Ectodermal cell (in vitro differentiated cells): ENCODE data around the gene POU2F3.

Experiments used
- H3K27ac ChIP-seq: 2 replicates; pipeline ENCODE4 v1.7.0; 2013; ENCODE audit warnings: mild to moderate bottlenecking, low read depth, low read length; ENCODE audit not compliant: insufficient read depth, poor library complexity, severe bottlenecking
- H3K27me3 ChIP-seq: 2 replicates; pipeline ENCODE4 v1.7.0; 2013; ENCODE audit warnings: mild to moderate bottlenecking, low read length; ENCODE audit not compliant: insufficient read depth, control insufficient read depth, poor library complexity, severe bottlenecking
- H3K36me3 ChIP-seq: one replicate; pipeline ENCODE4 v1.7.0; 2013; ENCODE audit warnings: low read length; ENCODE audit not compliant: control insufficient read depth, insufficient read depth
- H3K4me1 ChIP-seq: one replicate; pipeline ENCODE4 v1.7.0; 2013; ENCODE audit warnings: low read length; ENCODE audit not compliant: control insufficient read depth, insufficient read depth
- H3K4me3 ChIP-seq: 2 replicates; pipeline ENCODE4 v1.7.0; 2013; ENCODE audit warnings: low read depth, low read length, control low read depth; ENCODE audit not compliant: insufficient read depth
- H3K9me3 ChIP-seq: 2 replicates; pipeline ENCODE4 v1.7.0; 2013; ENCODE audit warnings: mild to moderate bottlenecking, low read length, moderate library complexity; ENCODE audit not compliant: control insufficient read depth
- WGBS, 2 experiments: methylation state at CpG; one replicate each; pipeline ENCODE4 v1.1.7; 2013; ENCODE audit warnings: missing lambda C conversion rate in 2 of 2; 5-methylcytosine and 5-hydroxymethylcytosine counted together

Gene POU2F3

DNA sequence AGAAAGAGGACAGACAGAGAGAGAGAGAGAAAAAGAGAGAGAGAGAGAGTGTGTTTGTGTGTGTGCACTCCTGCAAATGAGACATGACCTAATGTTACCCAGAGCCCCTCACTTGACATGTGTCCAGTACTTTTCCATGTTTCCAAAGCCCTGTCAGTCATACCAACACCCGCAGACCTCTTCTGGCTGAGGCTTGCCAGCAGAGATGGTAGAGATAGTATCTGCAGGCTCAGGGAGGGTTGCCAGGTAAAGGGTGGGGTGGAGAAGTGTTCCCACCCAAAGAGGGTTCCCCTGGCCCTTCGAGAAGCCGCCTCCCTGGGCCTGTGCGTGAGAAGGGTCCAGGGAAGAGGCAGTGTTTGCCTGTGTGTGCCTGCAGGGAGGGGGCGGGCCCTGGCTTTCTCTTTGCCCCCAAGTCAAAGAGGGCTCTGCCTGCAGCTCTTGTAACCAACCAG, 40.7 kb downstream of the POU2F3 start:
- H3K4me1 ChIP-seq = peaks cover 5% of the 10 kb centered on the region
- H3K27me3 ChIP-seq = no peaks in the 10 kb centered on the region
- no peak overlapping the region for H3K27ac ChIP-seq
- 72 to 77% methylated on average over 5 of the region's 5 CpGs for WGBS, 2 experiments
- H3K36me3 ChIP-seq = no peaks in the 10 kb centered on the region
- no peaks in the 10 kb centered on the region for H3K9me3 ChIP-seq
- H3K4me3 ChIP-seq = no peak overlapping the region

DNA sequence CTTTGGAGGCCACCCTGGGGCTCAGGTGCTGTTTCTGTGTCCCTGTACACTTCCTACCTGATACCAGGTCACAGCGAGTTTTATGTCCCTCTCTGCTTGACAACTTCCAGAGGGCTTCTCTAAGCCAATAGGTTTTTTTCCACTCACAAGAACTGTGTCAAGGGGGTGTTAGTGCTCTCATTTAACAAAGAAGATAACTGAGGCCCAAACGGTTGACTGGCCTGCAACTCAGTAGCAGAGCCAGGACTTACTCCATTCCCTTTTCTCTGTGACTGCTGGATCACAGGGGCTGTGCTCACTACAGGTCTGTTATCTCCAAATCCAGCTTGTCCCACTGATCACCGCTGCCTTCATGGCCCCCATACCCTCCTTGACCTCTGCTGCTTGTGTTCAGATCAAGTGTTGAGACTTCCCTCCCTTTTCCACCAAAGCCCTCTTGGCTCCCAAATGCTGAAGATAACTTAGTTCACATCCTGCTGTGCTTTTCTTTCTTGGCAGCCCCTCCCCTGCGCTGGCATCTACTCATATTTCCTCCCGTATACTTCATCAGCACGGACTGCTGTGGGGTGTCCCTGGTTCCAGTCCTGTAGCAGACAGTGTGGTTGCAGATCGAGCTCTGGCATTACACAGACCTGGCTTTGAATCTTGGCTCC, 41.3 kb downstream of the POU2F3 start:
- Histone ChIP-seq H3K4me3 (no peak overlapping the region), H3K27me3 (no peaks in the 10 kb centered on the region), H3K36me3 (no peaks in the 10 kb centered on the region), H3K9me3 (no peaks in the 10 kb centered on the region), H3K27ac (no peak overlapping the region), H3K4me1 (peaks cover 5% of the 10 kb centered on the region)
- 72 to 79% methylated on average over 7 of the region's 7 CpGs for WGBS, 2 experiments

DNA sequence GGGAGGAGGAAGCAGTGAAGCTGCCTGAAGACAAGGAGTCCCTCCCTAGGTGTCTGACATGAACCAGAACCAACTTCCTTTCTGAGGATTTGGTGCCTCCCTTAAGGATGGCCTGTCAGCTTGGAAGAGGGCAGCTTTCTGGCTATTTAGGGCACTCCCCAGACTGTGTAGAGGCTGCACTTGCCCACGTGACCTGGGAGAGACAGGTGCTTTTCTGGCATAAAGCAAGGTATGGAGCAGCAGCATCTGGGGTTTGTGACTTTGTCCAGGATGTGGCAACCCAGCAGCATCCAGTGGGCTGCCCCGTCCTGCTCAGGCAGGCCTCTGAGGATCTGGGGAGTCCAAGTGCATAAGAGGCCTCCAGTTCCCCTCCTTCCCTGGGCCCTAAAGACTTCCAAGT, 43.2 kb downstream of the POU2F3 start:
- H3K27me3 ChIP-seq = no peaks in the 10 kb centered on the region
- H3K4me1 ChIP-seq = peaks cover 5% of the 10 kb centered on the region

DNA sequence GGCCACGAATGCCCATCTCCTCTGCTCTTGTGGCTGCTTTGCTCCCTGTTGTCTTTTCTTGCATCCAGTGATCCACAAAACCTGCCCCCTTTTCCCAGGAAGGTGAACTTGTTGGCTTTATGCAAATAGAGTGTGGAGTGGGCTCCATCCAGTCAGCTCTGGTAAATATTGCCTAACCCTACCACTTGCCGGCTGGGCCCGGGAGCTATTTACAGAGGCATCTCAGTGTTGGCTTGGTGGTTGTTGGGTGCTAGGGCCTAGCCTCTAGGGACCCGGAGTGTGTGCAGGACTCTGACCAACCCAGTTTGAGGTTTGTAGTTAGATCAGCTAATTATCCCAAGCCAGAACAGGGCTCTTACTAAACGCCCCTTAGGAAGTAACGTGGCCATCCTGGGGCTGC, 44.3 kb downstream of the POU2F3 start:
- 93% methylated on average over 6 of the region's 6 CpGs for WGBS, 2 experiments
- Histone ChIP-seq H3K9me3 (no peaks in the 10 kb centered on the region), H3K4me1 (peaks cover 5% of the 10 kb centered on the region), H3K36me3 (no peaks in the 10 kb centered on the region), H3K4me3 (no peak overlapping the region), H3K27me3 (no peaks in the 10 kb centered on the region), H3K27ac (no peak overlapping the region)

More for the DNA sequence above, 43.2 kb downstream of the POU2F3 start:
- Histone ChIP-seq H3K4me3 (no peak overlapping the region), H3K27ac (no peak overlapping the region), H3K36me3 (no peaks in the 10 kb centered on the region), H3K9me3 (no peaks in the 10 kb centered on the region)
- WGBS, 2 experiments = 75 to 87% methylated on average over 2 of the region's 2 CpGs

DNA sequence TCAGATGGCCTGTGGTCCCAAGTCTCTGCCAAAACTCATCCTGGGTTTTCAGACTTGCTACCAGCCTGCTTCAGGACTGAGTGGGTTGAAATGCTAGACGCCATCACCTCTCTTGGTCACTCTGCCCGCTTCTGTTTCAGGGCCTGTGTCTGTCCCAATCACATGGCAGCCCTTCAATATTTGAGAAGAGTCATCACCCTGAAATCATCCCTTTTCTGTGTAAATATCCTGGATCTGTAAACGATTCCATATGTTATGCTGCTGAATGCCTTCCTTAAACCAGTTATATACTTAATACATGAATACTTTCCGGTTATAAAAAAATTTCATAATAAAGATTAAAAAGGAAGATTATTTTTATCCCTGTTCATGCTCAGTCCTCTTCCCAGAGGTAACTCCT, 45.3 kb downstream of the POU2F3 start:
- Histone ChIP-seq H3K9me3 (no peaks in the 10 kb centered on the region), H3K27ac (no peak overlapping the region), H3K4me3 (no peak overlapping the region), H3K27me3 (no peaks in the 10 kb centered on the region), H3K4me1 (peaks cover 5% of the 10 kb centered on the region), H3K36me3 (no peaks in the 10 kb centered on the region)
- WGBS, 2 experiments = 94 to 96% methylated on average over 3 of the region's 4 CpGs

DNA sequence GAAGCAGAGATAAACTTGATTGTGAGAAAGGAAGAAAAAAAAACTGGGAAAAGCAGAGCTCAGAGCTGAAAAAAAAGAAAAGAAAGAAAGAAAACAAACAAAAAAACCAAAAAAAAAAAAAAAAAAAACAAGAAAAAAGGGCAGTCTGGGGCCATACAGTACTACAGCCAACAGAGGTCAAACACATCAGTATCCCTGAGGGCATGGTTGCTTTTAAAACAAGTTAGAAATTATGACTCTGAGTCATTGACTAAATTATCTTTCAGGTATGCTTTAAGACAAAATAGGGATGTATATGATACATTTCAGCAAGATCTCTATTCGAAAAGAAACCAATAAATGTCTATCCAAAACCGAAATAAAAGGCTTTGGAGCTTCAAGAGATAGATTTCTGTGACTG, 48.1 kb downstream of the POU2F3 start:
- Histone ChIP-seq H3K4me3 (no peak overlapping the region), H3K9me3 (no peaks in the 10 kb centered on the region), H3K36me3 (no peaks in the 10 kb centered on the region), H3K27me3 (no peaks in the 10 kb centered on the region), H3K4me1 (peaks cover 5% of the 10 kb centered on the region), H3K27ac (no peak overlapping the region)
- 74 to 90% methylated on average over 2 of the region's 2 CpGs for WGBS, 2 experiments

DNA sequence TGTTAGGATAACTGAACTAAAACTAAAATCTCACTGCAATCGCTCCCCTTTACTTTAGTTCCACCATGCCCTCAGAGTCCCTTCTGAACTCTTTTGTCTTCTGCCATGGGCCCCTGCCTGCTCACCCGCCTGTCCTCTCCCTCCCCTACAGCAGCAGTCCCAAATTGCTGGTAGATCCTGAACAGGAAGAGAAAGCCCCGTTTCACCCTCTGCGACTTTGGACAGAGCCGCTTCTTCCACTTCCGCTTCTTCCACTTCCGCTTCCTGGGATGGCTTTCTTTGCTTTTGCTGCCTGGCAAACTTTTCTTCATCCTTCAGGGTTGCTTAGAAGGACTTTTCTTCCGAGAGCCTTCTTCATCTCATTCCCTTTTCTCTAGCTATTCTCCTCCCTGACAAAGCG, 49.5 kb downstream of the POU2F3 start:
- no peak overlapping the region for H3K4me3 ChIP-seq
- no peak overlapping the region for H3K27ac ChIP-seq
- H3K27me3 ChIP-seq = no peaks in the 10 kb centered on the region
- H3K4me1 ChIP-seq = peaks cover 5% of the 10 kb centered on the region
- H3K9me3 ChIP-seq = no peaks in the 10 kb centered on the region
- 74 to 77% methylated on average over 9 of the region's 9 CpGs for WGBS, 2 experiments
- no peaks in the 10 kb centered on the region for H3K36me3 ChIP-seq

DNA sequence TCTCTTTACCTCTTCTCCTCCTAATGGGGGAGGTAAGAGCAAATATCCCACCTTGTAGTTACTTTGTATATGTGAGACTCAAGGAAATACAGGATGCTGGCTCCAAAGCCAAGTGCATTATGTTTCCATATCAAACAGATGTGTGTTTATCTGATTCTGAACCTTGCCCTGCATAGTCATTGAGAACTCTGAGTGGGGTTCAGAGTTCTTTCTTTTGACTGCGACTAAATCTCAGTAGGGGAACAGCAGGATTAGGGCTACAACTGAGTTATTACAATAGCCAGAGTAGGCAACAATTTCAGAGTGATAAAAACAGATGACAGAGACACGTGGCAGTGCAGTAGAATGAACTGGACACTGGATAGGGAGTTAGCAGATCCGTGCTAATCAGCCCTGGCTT, 51.0 kb downstream of the POU2F3 start:
- Histone ChIP-seq H3K4me3 (no peak overlapping the region), H3K27me3 (no peaks in the 10 kb centered on the region), H3K36me3 (no peaks in the 10 kb centered on the region), H3K27ac (no peak overlapping the region), H3K9me3 (no peaks in the 10 kb centered on the region), H3K4me1 (peaks cover 5% of the 10 kb centered on the region)
- 64 to 73% methylated on average over 3 of the region's 3 CpGs for WGBS, 2 experiments

DNA sequence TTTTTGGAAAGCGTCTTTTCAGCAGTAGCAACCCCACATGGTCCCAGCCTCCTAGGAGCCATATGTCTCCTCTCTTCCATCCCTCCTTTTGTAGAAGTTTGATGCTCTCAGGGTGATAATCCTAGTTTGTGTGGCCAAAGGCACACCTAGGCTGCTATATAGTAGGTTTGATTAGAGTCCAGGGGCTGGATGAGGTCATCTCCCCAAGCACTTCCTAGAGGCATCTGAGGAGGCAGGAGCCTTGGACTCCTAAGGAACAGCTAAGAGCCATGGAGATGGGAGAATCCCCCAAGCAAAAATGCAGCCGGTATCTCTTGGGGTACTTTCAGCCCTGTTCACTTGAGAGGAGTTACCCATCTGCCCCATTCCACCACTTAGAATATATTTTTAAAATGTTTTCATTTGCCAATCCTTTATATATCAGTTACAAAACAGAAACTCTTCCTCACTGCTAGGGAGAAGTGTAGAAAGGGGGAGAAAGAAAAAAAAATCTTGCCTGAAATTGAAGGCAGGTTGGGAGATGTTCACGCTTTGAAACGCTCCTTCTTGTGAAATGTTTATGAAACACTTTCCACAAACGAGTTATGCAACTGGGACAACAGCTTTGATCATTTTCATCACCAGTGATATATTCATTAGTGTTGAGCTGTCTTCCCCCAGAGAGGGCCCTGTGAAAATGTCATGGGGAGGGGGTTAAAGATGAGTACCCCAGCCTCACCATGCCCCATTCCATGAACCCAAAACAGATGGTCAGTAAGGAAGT, 53.3 kb downstream of the POU2F3 start:
- H3K27ac ChIP-seq = no peak overlapping the region
- 90 to 91% methylated on average over 5 of the region's 5 CpGs for WGBS, 2 experiments
- no peak overlapping the region for H3K4me3 ChIP-seq
- no peaks in the 10 kb centered on the region for H3K9me3 ChIP-seq
- H3K4me1 ChIP-seq = peaks cover 5% of the 10 kb centered on the region
- H3K36me3 ChIP-seq = no peaks in the 10 kb centered on the region
- H3K27me3 ChIP-seq = no peaks in the 10 kb centered on the region

DNA sequence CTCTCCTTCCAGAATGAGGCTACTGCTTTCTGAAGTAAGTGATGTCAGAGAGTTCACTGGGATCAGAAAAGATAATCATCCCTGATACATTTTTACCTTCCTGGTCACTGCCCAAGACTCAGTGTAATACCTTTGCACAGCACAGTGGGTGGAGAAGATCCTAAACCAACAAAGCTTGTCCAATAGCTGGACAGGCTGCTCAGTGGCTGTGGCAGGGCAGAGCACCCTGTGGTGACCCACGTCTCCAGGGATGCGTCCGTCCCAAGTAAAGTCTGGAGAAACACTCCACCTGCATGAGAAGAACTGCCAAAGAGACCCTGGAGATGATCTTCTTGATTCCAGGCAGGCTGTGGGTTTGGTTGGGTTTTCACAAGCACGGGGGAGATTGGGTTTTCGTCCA, 54.2 kb downstream of the POU2F3 start:
- no peaks in the 10 kb centered on the region for H3K9me3 ChIP-seq
- no peaks in the 10 kb centered on the region for H3K27me3 ChIP-seq
- 88 to 95% methylated on average over 5 of the region's 5 CpGs for WGBS, 2 experiments
- H3K36me3 ChIP-seq = no peaks in the 10 kb centered on the region
- H3K4me1 ChIP-seq = peaks cover 5% of the 10 kb centered on the region
- H3K4me3 ChIP-seq = no peak overlapping the region
- no peak overlapping the region for H3K27ac ChIP-seq
